PC-9 (cell line): ENCODE measurements around the gene FCGBP.

Experiments
- EZH2 ChIP-seq: fragments of 200-600 bp; sonication (generic); IDR thresholded peaks from 2 replicates; pipeline ENCODE4 v1.8.0; 2017; ENCODE audit warnings: antibody characterized with exemption, low read depth
- TF ChIP-seq, protein P1 (sequence below): fragments of 200-600 bp; sonication (generic); conservative IDR thresholded peaks from 2 replicates; pipeline ENCODE4 v1.6.1; 2017; ENCODE audit warnings: mixed run types, antibody characterized with exemption, mild to moderate bottlenecking, moderate library complexity

DNA sequence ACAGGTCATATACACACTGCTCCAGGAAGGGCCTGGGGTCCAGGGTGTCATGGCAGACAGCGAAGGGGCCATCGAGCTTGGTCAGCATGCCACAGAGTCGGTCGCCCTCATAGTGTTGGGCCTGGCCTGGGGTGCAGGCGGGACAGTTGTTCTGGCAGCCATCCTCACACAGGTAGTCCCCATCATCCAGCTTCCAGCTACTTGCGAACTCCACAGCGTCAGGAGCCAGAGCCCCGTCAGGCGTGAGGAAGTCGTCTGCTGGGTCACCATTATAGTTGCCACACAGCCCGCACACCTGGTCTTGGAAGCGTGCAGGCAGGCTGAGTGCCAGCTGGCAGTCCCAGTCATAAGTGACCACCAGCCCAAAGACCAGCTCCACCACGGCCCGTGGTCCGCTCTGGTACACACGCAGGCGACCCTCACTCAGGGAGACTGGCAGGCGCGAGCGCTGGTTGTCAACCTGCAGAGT is 16.2 kb downstream of the FCGBP start:
- TF ChIP-seq EZH2: no peak
- TF ChIP-seq, protein P1, sequence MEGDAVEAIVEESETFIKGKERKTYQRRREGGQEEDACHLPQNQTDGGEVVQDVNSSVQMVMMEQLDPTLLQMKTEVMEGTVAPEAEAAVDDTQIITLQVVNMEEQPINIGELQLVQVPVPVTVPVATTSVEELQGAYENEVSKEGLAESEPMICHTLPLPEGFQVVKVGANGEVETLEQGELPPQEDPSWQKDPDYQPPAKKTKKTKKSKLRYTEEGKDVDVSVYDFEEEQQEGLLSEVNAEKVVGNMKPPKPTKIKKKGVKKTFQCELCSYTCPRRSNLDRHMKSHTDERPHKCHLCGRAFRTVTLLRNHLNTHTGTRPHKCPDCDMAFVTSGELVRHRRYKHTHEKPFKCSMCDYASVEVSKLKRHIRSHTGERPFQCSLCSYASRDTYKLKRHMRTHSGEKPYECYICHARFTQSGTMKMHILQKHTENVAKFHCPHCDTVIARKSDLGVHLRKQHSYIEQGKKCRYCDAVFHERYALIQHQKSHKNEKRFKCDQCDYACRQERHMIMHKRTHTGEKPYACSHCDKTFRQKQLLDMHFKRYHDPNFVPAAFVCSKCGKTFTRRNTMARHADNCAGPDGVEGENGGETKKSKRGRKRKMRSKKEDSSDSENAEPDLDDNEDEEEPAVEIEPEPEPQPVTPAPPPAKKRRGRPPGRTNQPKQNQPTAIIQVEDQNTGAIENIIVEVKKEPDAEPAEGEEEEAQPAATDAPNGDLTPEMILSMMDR: no peak
